Epithelial cell of proximal tubule (primary cell): ENCODE results near the gene SGCA. TPM values are rescaled to one million over a fixed set of nuclear protein-coding genes. Genes with fewer than 3 reads are reported as not detected.

Experiments used
- DNase-seq: peaks from one replicate; pipeline ENCODE4 v3.0.0-alpha.2; 2011; ENCODE audit warnings: low read depth
- H3K4me3 ChIP-seq: 2 replicates; pipeline ENCODE4 v1.5.1; 2011; ENCODE audit warnings: low read depth, mild to moderate bottlenecking, low read length
- CTCF ChIP-seq: conservative IDR thresholded peaks from 2 replicates; pipeline ENCODE4 v1.5.1; 2012; ENCODE audit warnings: low read depth, mild to moderate bottlenecking, low read length
- total RNA-seq: library from RNA; depleted of rRNA; stranded (reverse); fragments of >200 nt; gene quantifications from 2 replicates; pipeline ENCODE4 v1.2.3, GENCODE V29; 2015

Gene SGCA
- total RNA-seq, 1 donor from 2014 or later: 0.69 TPM

DNA sequence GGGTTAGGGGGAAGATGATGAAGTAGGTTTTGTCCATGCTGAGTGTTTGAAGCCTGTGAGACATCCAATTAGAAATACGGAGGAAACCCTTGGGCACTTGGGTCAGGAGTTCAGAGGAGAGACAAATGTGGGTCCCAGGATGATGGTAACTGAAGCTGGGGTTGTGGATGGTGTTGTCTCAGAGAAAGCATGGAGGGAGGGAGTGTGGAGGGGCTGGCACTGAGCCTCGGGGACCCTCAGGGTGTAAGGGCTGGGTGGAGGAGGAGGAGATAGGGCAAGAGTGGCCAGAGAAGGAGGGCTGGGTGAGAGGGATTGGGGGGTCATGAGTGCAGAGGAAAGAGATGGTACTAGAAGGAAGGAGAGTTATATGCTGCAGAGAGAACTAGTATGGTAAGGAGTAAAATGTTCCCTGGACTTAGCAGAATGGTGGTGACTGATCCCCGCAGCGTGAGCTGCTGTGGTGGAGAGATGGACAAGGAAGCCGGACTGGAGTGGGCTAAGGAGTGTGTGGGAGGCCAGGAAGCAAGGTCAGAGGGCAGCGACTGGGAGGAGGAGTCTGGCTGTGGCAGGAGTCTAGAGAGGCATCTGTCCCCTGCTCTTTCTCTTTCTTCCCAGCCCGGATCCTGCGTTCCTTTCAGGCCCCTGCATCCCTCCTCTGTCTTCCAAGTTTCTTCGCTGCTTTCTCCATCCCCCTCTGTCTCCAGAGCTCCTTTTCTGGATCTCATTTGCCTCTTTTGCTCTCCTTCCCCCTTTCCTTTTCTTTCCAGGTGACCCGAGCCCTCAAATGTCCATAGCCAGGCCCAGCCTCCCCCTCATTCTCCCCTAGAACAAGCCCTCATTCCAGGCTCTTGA lies 39.5 kb downstream of the SGCA start:
- no peak for DNase-seq
- TF ChIP-seq CTCF: no peak
- H3K4me3 ChIP-seq: no peak overlapping the region

DNA sequence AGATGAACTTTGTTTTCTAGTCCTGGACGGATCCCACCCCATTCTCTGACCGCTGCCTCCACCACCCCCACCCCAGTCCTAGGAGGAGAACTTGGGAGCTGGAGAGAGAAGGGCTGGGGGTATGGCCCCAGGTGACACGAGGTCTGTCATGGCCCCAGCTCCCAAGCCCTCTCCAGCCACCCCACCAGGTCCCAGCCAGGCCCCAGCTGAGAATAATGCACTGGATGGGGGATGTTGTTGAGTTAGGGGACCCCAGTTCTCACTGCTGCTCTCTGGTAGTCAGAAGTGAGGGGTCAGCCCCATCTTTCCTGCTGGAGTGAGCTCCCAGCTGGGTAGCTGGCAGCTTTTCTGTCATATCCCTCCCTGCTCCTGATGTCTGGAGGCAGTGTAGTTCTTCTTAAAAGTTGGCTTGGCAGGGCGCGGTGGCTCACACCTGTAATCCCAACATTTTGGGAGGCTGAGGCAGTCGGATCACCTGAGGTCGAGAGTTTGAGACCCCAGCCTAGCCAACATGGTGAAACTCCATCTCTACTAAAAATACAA lies 40.2 kb downstream of the SGCA start:
- TF ChIP-seq CTCF: no peak
- DNase-seq: no peak
- no peak overlapping the region for H3K4me3 ChIP-seq

- TF ChIP-seq CTCF: no peak
- DNase-seq: no peak
Observed at GRCh38 chr17:50206604-50207293, 40.9 kb downstream of the SGCA start.

DNA sequence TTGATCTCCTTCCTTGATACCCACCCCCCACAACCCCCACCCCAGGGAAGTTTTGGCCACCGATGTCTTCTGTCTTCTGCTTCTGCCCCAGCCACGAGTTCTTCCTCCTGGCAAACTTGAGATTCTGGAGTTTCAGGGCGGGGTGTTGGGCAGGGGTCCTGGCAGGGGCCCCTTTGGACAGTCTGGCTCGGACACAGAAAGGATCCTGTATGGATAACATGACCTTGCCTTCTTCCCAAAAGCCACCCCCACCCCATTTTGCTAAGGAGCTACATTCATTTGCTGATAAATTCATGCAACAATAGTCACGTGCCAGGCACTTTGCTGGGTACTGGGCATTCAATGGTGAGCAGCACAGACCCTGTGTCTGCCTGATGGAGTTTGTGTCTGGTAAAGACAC lies 41.5 kb downstream of the SGCA start:
- no peak overlapping the region for H3K4me3 ChIP-seq
- DNase-seq: no peak
- TF ChIP-seq CTCF: no peak

More at GRCh38 chr17:50206604-50207293, 40.9 kb downstream of the SGCA start:
- peak overlapping the region; percentile 19 for H3K4me3 ChIP-seq

GRCh38 chr17:50207792-50208567 lies 42.2 kb downstream of the SGCA start:
- no peak for TF ChIP-seq CTCF
- H3K4me3 ChIP-seq: no peak overlapping the region
- no peak for DNase-seq

GRCh38 chr17:50208611-50209061 lies 42.8 kb downstream of the SGCA start:
- DNase-seq: no peak
- no peak overlapping the region for H3K4me3 ChIP-seq
- TF ChIP-seq CTCF: no peak
